CD4-positive, alpha-beta T cell treated with Interleukin-10 for 1 hour (primary cell): ENCODE data around the gene UFSP1.
"Not testable (repeated sequence)": the region's sequence is repeated elsewhere in the genome, so short reads cannot be mapped to it uniquely, and the experiment has no call there.

ENCODE experiments used
- DNase-seq: peaks from one replicate; pipeline ENCODE4 v3.0.0-alpha.2; 2020

The UFSP1 gene

DNA sequence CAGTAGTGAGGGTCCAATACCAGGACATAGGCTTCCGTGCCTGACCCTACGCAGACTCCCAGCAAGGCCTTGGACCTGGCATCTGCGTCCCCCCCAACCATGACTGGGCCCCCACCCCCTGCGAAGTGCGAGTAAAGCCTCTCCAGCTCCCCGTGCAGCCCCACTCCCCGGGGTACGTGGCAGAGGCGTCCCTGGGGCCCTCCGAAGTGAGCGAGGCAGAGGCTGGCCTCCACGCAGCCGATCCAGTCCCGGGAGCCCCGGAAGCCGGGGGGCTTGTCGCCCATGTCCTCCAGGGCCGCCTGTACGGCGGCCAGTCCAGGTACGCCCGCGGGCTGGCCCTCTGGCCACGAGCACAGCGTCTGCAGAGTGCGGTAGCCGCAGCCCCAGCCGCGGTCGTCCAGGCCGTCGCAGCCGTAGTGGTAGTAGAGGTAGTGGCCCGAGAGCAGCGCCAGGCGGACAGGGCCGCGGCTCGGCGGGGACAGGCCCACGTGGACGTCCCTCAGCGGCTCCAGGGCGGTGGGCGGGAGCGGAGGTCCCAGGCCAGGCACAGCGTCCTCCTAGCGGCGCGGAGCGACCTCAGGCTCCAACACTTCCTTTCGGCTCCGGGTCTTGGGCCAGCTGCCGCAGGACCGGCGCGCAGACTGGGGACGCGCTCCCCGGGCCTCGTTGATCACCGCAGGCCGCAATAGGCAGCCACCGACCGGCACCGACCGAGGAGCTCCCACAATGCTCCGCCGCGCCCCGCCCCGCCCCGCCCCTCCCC, at the start of gene UFSP1:
Gene UFSP1 (minus strand): TSS at position 728 of the 763 bp plus-strand sequence. CDS start 444 bp downstream, at position 284.
- no peak for DNase-seq

DNA sequence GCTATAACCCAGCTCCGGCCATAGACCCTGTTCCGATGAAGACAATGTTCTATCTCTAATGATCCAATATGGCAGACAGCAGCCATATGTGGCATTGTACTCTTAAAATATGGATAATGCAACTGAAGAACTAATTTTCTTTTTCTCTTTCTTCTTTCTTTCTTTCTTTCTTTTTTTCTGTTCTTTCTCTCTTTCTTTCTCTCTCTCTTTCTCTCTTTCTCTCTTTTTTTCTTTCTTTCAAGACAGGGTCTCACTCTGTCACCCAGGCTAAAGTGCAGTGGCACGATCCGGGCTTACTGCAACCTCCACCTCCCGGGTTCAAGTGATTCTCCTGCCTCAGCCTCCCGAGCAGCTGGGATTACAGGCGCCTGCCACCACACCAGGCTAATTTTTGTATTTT, 46.7 kb upstream of the UFSP1 start:
- DNase-seq = not testable (repeated sequence)

DNA sequence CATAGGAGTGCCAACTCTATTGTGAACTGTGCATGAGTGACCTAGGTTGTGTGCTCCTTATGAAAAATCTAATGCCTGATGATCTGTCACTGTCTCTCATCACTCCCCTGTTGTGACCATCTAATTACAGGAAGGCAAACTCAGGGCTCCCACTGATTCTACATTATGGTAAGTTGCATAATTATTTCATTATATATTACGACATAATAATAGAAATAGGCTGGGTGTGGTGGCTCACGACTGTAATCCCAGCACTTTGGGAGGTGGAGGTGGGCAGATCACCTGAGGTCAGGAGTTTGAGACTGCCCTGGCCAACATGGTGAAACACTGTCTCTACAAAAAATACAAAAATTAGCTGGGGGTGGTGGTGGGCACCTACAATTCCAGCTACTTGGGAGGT, 45.9 kb upstream of the UFSP1 start:
- DNase-seq = not testable (repeated sequence)

DNA sequence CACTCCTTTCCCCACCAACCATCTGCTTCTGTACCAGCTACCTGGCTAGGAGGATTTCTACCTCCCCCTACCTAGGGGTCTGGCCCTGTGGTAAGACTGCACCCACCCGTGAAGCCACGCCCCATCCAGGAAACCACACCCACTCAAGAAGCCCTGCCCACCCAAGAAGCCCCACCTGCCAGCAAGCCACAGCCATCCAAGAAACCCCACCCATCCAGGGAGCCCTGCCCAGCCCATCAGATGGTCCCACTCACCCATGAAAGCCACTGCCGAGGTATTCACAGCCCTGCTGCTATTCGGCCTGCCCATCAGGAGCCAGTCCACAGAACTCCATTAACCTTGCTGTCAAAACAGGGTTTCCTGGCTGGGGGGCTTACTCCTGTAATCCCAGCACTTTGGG, 44.2 kb upstream of the UFSP1 start:
- DNase-seq = no peak

DNA sequence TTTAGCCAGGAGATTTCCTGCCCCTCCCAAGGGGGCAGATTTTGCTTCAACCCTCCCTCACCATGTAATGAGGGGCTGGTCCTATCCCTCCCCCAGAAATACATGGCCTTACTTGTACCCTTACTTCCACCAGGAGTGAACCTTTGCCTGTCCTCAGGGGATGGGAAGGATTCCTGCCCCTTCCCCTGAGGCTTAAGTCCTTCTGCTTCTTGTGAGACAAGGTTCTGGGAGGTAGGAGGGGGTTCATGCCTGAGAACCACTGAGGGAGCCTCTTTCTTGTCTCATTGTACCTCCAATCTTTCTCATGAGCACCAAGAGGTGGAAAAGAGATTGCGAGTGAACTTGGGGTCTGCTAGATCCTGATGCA, 40.3 kb upstream of the UFSP1 start:
- DNase-seq = no peak

DNA sequence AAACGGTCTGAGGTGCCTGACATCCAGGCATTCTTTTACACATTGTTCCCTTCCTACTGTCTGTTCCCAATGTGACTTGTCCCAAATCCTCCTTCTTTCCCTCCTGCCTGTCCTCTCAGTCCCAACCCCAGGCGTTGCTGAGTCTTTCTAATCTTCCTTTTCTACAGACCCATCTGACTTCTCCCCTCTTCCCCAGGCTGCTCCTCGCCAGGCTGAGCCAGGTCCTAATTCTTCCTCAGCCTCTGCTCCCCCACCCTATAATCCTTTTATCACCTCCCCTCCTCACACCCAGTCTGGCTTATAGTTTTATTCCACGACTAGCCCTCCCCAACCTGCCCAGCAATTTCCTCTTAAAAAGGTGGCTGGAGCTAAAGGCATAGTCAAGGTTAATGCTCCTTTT, 34.1 kb upstream of the UFSP1 start:
- not testable (repeated sequence) for DNase-seq

DNA sequence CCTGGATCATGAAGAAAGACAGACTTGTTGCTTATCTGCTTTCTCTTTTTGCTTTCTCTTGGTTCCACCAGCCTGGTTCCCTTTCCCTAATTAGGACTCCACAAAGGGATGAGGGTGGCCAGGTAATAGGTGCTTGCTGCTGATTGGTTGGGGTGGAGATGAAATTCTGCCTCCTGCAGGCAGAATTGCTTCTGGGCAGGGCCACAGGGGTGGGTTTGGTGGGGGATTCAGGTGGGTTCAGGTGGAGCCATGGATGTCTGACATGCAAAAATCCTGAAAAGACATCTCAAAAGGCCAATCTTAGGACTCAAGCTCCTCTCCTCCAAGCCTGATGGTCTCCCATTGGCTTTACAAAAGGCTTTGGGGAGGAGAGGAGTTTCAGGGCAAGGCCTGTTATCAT, 31.5 kb upstream of the UFSP1 start:
- no peak for DNase-seq

DNA sequence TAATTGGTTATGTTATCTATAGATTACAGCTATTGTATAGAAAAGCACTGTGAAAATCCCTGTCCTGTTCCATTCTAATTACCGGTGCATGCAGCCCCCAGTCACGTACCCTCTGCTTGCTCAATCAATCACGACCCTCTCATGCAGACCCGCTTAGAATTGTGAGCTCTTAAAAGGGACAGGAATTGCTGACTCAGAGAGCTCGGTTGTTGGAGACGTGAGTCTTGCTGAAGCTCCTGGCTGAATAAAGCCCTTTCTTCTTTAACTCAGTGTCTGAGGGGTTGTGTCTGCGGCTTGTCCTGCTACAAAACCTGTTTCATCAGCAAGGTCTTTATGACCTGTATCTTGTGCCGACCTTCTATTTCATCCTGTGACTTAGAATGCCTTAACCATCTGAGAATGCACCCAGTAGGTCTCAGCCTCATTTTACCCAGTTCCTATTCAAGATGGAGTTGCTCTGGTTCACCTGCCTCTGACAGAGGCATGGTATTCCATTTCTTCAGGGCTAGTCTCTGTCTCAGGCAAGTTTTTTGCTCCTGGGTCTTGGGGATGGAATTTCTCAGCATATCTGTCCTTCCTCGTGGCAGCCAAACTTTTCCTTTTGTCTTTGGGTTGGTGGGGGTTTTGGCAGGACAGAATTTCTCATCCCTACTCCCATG, 30.4 kb upstream of the UFSP1 start:
- DNase-seq = not testable (repeated sequence)

DNA sequence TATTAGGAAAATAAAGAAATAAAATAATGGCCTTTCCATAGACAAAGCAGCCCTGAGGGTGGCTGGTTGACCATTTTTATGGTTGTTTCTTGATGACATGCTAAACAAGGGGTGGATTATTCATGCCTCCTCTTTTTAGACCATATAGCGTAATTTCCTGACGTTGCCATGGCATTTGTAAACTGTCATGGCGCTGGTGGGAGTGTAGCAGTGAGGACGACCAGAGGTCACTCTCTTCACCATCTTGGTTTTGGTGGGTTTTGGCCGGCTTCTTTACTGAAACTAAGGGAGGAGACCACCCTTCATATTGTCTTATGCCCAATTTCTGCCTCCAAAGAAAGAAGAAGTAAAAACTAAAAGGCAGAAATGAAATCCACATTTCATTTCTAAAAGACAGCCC, 29.8 kb upstream of the UFSP1 start:
- not testable (repeated sequence) for DNase-seq

DNA sequence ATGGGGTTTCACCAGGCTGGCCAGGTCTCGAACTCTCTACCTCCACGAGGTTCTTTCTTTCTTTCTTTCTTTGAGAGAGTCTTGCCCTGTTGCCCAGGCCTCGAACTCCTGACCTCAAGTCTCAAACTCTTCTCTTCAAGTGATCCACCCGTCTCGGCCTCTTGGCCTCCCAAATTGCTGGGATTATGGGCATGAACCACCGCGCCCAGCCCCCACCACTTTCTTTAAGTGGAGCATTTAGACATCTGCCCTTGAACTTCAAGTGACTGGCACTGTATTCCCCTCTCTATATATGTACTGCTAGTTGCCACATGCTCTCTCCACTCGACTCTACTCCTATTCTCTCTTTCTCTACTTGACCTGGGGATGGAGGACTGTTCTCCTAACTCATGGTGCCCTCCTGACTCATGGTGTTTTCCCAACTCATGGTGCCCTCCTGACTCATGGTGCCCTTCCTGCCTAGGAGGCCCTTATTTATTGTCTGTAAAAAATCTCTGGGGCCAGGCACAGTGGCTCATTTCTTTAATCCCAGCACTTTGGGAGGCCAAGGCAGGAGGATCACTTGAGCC, 25.4 kb upstream of the UFSP1 start:
- DNase-seq = no peak

DNA sequence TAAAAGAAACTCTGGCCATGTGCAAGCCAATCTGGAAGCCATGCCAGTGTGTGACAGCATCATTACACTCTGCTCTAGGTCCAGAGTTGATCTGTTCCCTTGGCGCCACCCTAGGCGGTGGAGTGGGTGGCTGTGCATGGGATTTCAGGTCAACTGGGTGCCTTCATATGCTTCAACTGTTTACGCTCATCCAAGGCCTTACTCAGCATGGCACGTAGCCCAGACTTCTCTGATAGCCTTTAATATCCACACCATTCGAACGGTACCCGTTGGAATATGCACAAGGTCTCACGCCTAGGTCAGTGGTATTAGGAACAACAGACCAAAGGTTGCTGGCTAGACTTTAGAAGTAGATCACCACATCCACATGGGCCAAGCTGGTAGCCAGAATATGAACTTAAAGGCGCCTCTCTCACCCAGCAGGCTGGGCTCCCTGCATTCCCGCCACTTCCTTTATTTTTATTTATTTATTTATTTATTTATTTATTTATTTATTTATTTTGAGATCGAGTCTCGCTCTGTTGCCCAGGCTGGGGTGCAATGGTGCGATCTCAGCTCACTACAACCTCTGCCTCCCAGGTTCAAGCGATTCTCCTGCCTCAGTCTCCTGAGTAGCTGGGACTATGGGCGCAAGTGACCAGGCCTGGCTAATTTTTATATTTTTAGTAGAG, 24.8 kb upstream of the UFSP1 start:
- DNase-seq = no peak

DNA sequence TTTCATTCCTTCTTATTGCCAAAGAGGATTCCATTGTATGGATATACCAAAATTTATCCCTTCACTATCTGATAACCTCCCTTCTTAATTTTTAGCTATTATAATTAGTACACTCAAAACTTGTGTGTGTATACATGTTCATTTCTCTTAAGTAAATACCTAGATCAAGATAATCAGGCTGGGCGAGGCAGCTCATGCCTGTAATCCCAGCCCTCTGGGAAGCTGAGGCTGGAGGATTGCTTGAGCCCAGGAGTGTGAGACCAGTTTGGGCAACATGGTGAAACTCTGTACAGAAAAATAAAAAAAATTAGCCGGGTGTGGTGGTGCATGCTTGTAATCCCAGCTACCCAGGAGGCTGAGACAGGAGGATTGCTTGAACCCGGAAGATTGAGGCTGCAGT, 22.0 kb upstream of the UFSP1 start:
- no peak for DNase-seq

DNA sequence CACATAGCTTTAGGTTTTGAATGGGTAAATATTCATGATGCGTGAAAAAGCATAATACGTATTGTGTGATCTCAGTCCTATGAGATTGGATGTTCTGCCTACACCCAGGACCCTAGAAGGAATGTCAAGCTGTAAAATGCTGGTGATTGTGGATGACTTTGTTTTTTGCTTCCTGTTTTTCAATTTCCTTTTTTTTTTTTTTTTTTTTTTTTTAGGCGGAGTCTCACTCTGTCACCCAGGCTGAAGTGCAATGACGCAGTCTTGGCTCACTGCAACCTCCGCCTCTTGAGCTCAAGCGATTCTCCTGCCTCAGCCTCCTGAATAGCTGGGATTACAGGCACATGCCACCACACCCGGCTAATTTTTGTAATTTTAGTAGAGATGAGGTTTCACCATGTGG, 20.9 kb upstream of the UFSP1 start:
- not testable (repeated sequence) for DNase-seq

DNA sequence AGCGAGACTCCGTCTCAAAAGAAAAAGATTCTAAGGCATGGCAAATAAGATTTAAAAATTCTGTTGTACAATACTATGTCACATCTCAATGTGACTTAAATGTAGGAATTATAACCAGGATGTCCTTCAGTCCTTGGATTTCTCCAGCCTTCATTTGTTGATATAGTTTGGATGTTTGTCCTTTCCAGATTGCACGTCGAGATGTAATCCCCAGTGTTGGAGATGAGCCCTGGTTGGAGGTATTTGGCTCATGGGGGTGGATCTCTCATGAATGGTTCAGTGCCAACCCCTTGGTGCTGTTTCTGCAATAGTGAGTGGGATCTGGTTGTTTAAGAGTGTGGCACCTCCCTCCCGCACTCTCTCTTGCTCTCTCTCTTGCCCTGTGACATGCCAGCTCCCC, 19.0 kb upstream of the UFSP1 start:
- no peak for DNase-seq

DNA sequence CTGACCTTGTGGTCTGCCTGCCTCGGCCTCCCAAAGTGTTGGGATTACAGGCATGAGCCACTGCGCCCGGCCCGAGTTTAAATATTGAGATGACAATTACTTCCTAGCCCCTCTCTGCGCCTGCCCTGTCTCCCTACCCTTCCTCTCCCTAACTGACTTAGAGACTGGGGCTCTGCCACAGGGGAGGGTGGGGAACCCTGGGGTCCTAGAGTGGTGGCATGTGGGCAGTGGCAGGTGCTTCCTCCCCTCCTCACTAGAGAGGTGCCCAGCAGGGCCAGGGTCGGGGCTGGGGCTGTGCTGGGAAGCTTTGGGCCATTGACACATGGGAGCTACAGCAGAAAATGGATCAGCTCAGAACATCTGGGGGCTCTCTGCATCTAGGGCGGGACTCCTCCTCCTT, 13.1 kb upstream of the UFSP1 start:
- no peak for DNase-seq

DNA sequence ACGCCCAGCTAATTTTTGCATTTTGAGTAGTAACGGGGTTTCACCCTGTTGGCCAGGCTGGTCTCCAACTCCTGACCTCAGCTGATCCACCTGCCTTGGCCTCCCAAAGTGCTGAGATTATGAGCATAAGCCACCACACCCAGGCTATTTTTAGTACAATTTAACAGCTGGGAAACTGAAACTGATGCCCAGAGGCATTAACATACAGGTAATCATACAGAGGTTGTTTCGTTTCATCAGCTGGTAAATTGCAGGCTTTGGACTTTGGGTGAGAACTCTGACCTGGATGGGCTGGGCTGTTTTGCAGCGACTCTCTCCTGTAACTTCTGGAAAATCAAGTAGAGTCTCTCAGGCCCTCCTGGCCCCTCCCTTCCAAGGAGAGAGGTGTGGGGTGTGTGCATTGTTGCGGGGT, 12.4 kb upstream of the UFSP1 start:
- DNase-seq = no peak

DNA sequence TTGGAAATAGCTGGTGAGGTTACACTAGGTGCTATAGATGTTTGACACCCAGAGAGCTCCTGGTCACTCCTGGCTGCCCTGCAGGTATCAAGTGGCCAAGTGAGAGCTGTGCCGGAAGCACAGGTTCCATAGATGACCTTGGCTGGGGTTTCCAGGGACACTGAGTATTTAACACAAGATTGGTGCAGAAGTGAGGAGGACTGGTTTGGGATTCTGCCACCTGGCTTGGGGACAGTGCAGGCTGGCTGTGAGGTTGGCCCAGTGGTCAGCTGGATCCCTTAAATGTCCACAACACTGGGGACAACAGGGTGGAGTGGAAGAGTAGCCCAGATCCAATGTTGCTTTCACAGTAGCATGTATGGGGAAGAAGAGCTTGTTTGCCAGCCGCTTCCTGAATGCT, 11.5 kb upstream of the UFSP1 start:
- no peak for DNase-seq

DNA sequence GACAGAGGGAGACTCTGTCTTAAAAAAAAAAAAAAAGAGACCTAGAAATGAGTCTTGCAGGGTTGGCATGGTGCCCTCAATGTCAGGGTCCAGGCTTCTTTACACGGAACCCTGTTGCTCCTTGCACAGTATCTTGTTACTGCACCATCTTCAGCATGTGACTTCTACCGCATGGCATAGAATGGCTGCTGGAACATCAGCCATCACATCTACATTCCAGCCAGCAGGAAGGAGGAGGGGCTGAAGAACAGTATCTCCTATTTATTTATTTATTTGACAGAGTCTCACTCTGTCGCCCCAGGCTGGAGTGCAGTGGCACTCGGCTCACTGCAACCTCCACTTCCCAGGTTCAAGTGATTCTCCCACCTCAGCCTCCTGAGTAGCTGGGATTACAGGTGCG, 9.9 kb upstream of the UFSP1 start:
- DNase-seq = no peak

DNA sequence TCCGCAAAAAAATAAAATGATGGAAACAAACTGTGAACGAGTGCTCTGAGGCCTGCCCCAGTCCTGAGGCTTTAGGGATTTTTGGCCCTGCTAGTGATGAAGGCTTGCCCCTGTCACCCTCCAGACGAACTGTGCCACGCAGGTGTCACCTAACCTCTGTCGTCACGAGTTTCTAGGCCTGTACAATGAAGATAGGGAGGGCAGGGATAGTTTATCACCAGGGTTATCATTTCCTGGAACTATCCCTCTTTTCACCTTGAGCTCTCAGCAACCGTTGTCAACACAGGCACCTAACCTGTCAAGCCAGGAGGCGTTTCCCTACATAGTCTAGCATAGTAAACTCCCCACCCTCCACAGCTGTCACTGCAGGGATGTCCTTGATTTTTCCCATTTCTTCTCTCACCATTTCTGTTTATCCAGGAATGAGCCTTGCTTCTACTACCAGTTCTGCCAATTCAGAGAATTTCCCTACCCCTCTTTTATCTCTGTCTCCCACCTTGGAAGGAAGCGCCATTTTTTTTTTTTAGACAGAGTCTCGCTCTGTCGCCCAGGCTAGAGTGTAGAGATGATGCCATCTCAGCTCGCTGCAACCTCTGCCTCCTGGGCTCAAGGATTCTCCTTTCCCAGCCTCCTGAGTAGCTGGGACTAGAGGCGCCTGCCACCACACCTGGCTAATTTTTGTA, 8.4 kb upstream of the UFSP1 start:
- DNase-seq = no peak

DNA sequence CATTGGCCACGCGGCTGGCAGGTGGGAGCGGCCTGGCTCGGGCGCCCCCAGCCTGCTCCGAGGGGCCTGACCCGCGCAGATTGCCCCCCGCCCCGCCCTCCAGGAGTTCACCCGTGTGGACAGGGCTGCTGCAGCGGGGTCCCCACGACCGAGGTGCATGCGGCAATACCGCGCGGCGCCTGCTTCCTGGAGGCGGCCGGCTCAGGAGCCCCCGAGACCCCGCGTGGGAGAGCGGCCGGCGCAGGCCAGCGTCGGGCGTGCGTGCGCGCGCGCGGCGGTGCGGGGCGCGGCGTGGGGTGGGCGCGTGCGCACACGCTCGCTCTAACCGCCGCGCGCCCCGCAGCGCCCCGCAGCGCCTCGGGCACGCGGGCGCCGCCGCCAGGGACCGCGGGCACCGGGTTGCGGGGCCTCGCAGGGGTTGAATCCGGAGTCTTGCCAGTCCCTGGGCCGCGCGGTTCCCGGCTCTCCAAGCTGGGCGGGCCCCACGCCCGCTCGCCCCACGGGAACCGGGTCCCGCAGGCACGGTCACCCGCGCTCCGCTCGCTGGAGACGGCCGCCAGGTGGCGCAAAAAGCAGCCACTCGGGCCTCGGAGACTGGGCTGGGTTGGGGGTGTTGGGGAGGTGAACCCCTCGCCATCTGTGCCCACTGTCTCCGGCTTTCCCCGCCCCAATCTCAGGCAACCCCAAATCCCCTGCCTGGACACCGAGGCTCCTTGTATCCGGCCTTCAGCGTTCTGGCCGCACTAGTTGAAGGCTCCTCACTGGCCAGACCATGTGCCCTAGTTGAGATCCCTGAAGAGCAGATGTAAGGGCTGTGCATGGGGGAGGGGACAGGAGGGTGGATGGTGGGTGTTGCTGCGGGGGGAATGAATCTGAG, 7.5 kb upstream of the UFSP1 start:
- DNase-seq = peak; percentile 73

DNA sequence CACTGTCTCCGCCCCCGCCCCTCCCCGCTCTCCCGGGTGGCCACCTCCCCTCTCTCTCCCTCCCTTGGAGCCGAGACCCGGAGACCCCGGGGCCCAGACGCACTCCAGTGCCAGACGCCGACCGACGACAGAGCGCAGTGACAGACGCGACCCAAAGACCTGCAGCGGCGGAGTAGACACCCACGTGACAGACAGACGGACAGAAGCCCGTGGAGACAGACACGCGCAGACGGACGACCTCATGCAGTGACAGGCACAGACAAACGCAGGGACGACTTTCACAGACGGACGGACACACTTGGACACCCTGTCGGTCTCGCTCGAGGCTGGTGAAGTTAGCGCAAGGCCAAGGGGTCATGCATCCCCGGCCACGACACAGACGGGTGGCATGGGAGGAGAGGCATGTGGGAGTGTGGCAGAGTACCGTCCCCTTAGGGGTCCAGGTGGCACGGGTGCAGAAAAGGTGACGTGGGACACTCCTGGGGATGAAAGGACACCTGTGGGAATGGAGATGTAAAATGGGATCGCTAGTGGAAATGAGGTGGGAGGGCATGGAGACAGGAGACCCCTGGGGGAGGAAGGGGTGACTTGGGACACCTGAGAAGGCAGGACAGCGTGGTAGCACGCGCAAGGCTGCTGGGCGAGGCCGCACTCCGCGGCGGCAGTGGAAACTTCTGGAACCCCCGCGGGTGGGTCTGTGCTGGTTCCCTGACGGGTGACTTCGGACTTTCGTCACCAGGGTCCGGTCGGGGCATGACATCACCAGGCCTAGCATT, 6.6 kb upstream of the UFSP1 start:
- DNase-seq = peak; percentile 55

DNA sequence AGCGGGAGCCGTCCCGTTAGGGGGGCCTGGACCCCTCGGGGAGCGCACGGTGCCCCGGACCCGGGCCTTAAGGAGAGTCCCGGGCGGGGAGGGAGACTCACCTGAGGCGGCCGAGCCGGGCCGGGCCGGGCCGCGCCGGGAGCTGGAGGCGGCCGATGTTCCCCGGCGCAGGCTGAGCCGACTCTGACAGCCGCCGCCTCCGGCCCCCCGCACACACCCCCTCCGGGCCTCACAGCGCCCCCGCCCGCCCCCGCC, 6.1 kb upstream of the UFSP1 start, which contains the start of gene ACHE:
Gene ACHE (minus strand): TSS at position 188 of the 255 bp plus-strand sequence. CDS start 1,656 bp downstream, outside the sequence.
- DNase-seq = no peak
